Measurements from ENCODE around the gene PTPN9.

The PTPN9 gene

GRCh38 chr15:75428152-75428551 is 151.0 kb downstream of the PTPN9 start:
- Histone ChIP-seq H3K27me3 (ENCODE audit: insufficient read depth, low read length) (no peaks in the 10 kb centered on the region), H3K4me1 (ENCODE audit: insufficient read depth, low read length) (no peaks in the 10 kb centered on the region), H3K9ac (ENCODE audit: low read depth, low read length) (no peak overlapping the region), H3K36me3 (ENCODE audit: insufficient read depth, low read depth, low read length) (peaks cover 58% of the 10 kb centered on the region), H3K9me3 (ENCODE audit: insufficient read depth, low read depth, low read length) (no peaks in the 10 kb centered on the region), H3K4me3 (ENCODE audit: low read length) (no peak overlapping the region), H3K27ac (ENCODE audit: low read length) (no peak overlapping the region)

DNA sequence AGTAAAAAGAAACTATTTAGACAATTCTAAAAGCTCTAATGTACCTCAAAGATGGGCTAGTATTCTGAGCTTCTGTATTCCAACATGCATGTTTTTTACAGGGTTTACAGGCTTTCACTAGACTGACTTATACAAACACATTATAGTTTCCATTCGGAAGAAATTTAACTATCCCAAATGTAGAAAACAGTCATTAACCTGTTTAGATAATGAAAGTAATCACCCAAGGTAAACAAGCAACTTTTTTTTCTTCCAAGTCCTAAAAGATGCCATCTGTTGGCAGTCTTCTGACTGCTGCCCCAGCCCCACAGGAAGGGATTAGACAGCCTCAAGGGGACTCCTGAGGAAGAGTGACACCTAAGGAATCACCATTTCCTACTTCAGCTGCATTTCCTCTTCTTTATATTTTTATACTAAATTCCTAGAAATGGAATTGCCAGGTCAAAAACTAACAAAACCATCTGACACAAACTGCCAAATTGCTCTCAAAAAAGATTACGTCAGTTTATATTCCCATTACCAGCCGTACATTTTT is 153.1 kb downstream of the PTPN9 start:
- Histone ChIP-seq H3K36me3 (ENCODE audit: insufficient read depth, low read depth, low read length) (peaks cover 79% of the 10 kb centered on the region), H3K9ac (ENCODE audit: low read depth, low read length) (no peak overlapping the region; the same call in 1 of the 2 replicates), H3K27ac (ENCODE audit: low read length) (no peak overlapping the region)

GRCh38 chr15:75422554-75422953 is 156.6 kb downstream of the PTPN9 start:
- H3K27ac ChIP-seq (ENCODE audit: low read length) = no peak overlapping the region
- H3K9ac ChIP-seq (ENCODE audit: low read depth, low read length) = no peak overlapping the region
- no peaks in the 10 kb centered on the region for H3K4me1 ChIP-seq (ENCODE audit: insufficient read depth, low read length)
- H3K4me3 ChIP-seq (ENCODE audit: low read length) = no peak overlapping the region
- no peaks in the 10 kb centered on the region for H3K9me3 ChIP-seq (ENCODE audit: insufficient read depth, low read depth, low read length)
- no peaks in the 10 kb centered on the region for H3K27me3 ChIP-seq (ENCODE audit: insufficient read depth, low read length)
- H3K36me3 ChIP-seq (ENCODE audit: insufficient read depth, low read depth, low read length) = peaks cover 77% of the 10 kb centered on the region

More for the DNA sequence above, 153.1 kb downstream of the PTPN9 start:
- no peak overlapping the region for H3K4me3 ChIP-seq (ENCODE audit: low read length)
- H3K9me3 ChIP-seq (ENCODE audit: insufficient read depth, low read depth, low read length) = no peaks in the 10 kb centered on the region
- H3K27me3 ChIP-seq (ENCODE audit: insufficient read depth, low read length) = no peaks in the 10 kb centered on the region
- H3K4me1 ChIP-seq (ENCODE audit: insufficient read depth, low read length) = no peaks in the 10 kb centered on the region

- Histone ChIP-seq H3K27me3 (ENCODE audit: insufficient read depth, low read length) (no peaks in the 10 kb centered on the region), H3K36me3 (ENCODE audit: insufficient read depth, low read depth, low read length) (peaks cover 68% of the 10 kb centered on the region), H3K9ac (ENCODE audit: low read depth, low read length) (no peak overlapping the region), H3K4me1 (ENCODE audit: insufficient read depth, low read length) (no peaks in the 10 kb centered on the region), H3K9me3 (ENCODE audit: insufficient read depth, low read depth, low read length) (no peaks in the 10 kb centered on the region), H3K4me3 (ENCODE audit: low read length) (no peak overlapping the region), H3K27ac (ENCODE audit: low read length) (no peak overlapping the region)
Observed at GRCh38 chr15:75420698-75421097, 158.4 kb downstream of the PTPN9 start.

GRCh38 chr15:75416584-75416983 is 162.5 kb downstream of the PTPN9 start:
- no peaks in the 10 kb centered on the region for H3K27me3 ChIP-seq (ENCODE audit: insufficient read depth, low read length)
- H3K4me3 ChIP-seq (ENCODE audit: low read length) = no peak overlapping the region
- H3K9ac ChIP-seq (ENCODE audit: low read depth, low read length) = no peak overlapping the region
- no peak overlapping the region for H3K27ac ChIP-seq (ENCODE audit: low read length)
- no peaks in the 10 kb centered on the region for H3K4me1 ChIP-seq (ENCODE audit: insufficient read depth, low read length)
- H3K36me3 ChIP-seq (ENCODE audit: insufficient read depth, low read depth, low read length) = peaks cover 70% of the 10 kb centered on the region
- no peaks in the 10 kb centered on the region for H3K9me3 ChIP-seq (ENCODE audit: insufficient read depth, low read depth, low read length)

Data from iPS-20b (cell line).